ENCODE measurements around the gene DHODH.

DNA sequence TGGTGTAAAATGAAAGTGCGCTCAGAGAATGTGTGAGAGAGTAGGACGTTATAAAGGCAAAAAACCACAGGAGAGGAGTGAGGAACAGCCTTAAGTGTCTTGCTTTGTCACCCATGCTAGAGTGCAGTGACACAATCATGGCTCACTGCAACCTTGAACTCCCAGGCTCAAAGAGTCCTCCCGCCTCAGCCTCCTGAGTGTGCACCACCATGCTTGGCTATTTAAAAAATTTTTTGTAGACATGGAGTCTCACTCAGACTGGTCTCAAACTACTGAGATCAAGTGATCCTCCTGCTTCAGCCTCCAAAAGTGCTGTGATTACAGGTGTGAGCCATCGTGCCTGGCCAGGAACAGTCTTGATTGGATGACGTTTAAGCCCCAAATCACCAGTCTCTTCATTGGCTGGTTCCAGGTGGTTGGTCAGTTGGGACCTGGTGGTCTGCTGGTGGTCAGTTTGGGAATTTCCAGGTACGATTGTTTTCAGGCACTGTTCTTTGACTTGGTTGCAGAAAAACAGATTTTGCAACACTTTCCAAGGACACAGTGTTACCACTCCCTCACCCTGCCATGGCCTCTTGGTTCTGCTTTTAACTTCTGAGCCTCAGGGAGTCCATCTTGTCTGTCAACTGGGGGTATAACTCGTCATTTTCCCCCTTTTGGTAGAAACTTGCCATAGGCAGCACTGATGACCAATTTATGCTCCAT, 21.2 kb downstream of the DHODH start:
- TF ChIP-seq SIN3A (IDR thresholded peaks at IDR 0.05; ENCODE audit: borderline replicate concordance, insufficient read depth, low read length): no peak
- no peak for TF ChIP-seq REST (IDR thresholded peaks at IDR 0.05; ENCODE audit: insufficient read depth in 1 of 2, low read depth in 2 of 2, low read length in 2 of 2)
- TF ChIP-seq TAF1 (IDR thresholded peaks at IDR 0.05; ENCODE audit: borderline replicate concordance, insufficient read depth, low read length): no peak
